ENCODE data around the gene KCNC1. TPM values are rescaled to one million over a fixed set of nuclear protein-coding genes. Genes with fewer than 3 reads are reported as not detected.

KCNC1 gene
- total RNA-seq, 4 donors from 2014 or later, result not detected

- 69 to 80% methylated on average over 5 to 6 of the region's 14 CpGs for WGBS, 2 donors
- Histone ChIP-seq H3K36me3 (no peaks in the 10 kb centered on the region), H3K4me1 (peaks cover 0 to 11% (median 0%) of the 10 kb centered on the region in 3 donors), H3K27ac (no peak overlapping the region), H3K9me3 (no peaks in the 10 kb centered on the region), H3K4me3 (no peak overlapping the region), H3K27me3 (no peaks in the 10 kb centered on the region)
- no peak for DNase-seq
- intact Hi-C loops (cut with DNase I), result no loop called here
- no peak for TF ChIP-seq CTCF (IDR thresholded peaks at IDR 0.05)
- no peak for TF ChIP-seq POLR2A (IDR thresholded peaks at IDR 0.05)
Observed at GRCh38 chr11:17779861-17780594, 45.4 kb downstream of the KCNC1 start.

DNA sequence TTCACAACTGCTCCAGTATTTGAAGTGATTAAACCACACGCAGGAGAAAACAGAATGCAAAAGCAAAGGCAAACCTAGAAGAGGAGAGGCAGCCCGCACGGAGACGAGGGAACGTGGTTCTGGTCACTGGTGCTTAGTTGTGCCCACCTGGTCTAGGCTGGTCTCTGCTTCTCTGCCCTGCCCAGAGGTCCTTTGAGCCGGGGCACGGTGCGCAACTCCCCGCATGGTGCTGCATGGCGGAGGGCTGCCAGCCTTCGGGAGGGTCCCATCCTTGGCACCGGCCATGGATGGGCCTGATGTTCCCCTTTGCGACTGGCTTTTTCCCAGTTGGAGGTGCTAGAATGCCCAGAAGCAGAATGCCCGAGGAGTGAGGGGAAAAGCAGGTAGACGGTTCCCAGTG, 46.1 kb downstream of the KCNC1 start:
- Histone ChIP-seq H3K4me3 (no peak overlapping the region), H3K4me1 (peaks cover 0 to 11% (median 0%) of the 10 kb centered on the region in 3 donors), H3K27me3 (no peaks in the 10 kb centered on the region), H3K27ac (no peak overlapping the region), H3K9me3 (no peaks in the 10 kb centered on the region), H3K36me3 (no peaks in the 10 kb centered on the region)
- intact Hi-C loops (cut with DNase I), result no loop called here
- DNase-seq, result no peak
- 87 to 92% methylated on average over 10 to 12 of the region's 15 CpGs for WGBS, 2 donors
- TF ChIP-seq POLR2A (IDR thresholded peaks at IDR 0.05), result no peak
- TF ChIP-seq CTCF (IDR thresholded peaks at IDR 0.05), result no peak

GRCh38 chr11:17781221-17781620, 46.6 kb downstream of the KCNC1 start:
- Histone ChIP-seq H3K4me1 (peaks cover 0 to 11% (median 0%) of the 10 kb centered on the region in 3 donors), H3K4me3 (no peak overlapping the region), H3K27me3 (no peaks in the 10 kb centered on the region), H3K9me3 (no peaks in the 10 kb centered on the region), H3K27ac (no peak overlapping the region), H3K36me3 (no peaks in the 10 kb centered on the region)
- WGBS, 2 donors, result 39 to 69% methylated on average over 11 of the region's 12 CpGs
- intact Hi-C loops (cut with DNase I), result no loop called here
- no peak for DNase-seq
- TF ChIP-seq CTCF (IDR thresholded peaks at IDR 0.05) (no peak), POLR2A (IDR thresholded peaks at IDR 0.05) (no peak)

DNA sequence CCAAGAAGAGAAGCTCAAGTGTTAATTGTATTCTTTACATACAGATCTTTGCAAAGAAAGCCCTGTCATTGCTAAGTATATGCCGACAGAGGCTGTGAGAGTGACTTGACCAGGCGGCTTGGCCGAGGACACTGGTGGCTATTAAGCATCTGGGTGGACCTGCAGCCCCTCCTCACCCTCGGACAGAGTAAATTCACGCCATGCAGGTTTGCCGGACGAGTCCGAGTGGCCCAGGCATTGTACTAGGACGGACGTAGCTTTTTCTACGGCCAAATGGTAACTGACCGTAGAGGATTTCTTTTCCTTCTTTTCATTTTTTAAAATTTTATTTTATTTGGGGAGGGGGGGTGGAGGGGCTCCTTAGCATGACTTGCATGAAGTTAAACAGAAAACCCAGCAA, 47.0 kb downstream of the KCNC1 start:
- no peaks in the 10 kb centered on the region for H3K36me3 ChIP-seq
- H3K9me3 ChIP-seq, result no peaks in the 10 kb centered on the region
- TF ChIP-seq CTCF (IDR thresholded peaks at IDR 0.05) (no peak), POLR2A (IDR thresholded peaks at IDR 0.05) (no peak)
- H3K27me3 ChIP-seq, result no peaks in the 10 kb centered on the region
- 32 to 63% methylated on average over 12 of the region's 12 CpGs for WGBS, 2 donors
- H3K27ac ChIP-seq, result no peak overlapping the region
- intact Hi-C loops (cut with DNase I), result no loop called here
- no peak for DNase-seq
- peaks cover 0 to 11% (median 0%) of the 10 kb centered on the region in 3 donors for H3K4me1 ChIP-seq
- no peak overlapping the region for H3K4me3 ChIP-seq

DNA sequence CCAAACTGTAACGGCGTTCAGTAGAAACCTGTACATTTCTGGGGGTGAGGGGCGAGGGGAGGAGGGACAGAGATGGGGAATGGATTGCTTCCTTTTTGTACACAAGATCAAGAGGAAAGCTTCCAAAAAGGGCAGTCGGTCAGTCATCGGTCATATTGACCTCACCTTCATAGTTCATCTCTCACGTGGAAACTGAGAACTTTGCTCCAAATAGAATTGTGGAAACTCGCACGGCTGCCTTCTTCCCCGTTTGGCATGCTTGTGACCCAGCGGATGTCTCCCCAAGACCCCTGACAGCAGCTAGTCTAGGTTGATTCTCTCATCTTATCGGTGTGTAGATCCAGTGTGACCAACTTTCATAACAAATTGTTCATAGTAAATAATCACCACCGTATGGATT, 47.6 kb downstream of the KCNC1 start:
- no peak for DNase-seq
- H3K9me3 ChIP-seq, result no peaks in the 10 kb centered on the region
- intact Hi-C loops (cut with DNase I), result no loop called here
- no peaks in the 10 kb centered on the region for H3K36me3 ChIP-seq
- H3K27me3 ChIP-seq, result no peaks in the 10 kb centered on the region
- no peak overlapping the region for H3K27ac ChIP-seq
- H3K4me1 ChIP-seq, result peaks cover 0 to 11% (median 0%) of the 10 kb centered on the region in 3 donors
- WGBS, 2 donors, result 85 to 87% methylated on average over 12 of the region's 12 CpGs
- H3K4me3 ChIP-seq, result no peak overlapping the region
- TF ChIP-seq POLR2A (IDR thresholded peaks at IDR 0.05), result no peak
- TF ChIP-seq CTCF (IDR thresholded peaks at IDR 0.05), result no peak
